ENCODE results near the gene CDH20.

DNA sequence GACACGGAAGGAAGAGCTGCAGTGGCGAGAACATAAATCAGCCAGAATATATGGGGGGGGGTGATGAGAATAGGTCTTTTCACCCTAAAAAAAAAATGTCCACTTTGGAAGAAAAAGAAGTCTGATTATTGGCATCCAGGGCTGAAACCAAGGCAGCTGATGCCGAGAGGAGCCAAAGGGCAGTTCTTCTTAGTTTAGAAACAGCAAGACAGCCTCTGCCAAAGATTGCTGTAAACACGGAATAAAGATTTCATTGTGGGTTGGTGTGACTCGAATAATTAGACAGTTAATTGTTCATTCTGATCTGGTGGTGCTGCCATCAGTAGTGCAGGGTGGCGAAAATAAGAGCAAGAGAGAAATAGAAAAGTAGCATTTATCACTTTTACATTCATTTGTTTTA is 3.5 kb downstream of the CDH20 start:
- TF ChIP-seq POLR2AphosphoS5 (IDR thresholded peaks at IDR 0.05; ENCODE audit: low read depth, low read length) (no peak), FOXP2 (optimal IDR thresholded peaks at IDR 0.05; ENCODE audit: borderline replicate concordance, extremely low read depth, extremely low read length, insufficient read depth) (no peak), SIN3A (IDR thresholded peaks at IDR 0.05; ENCODE audit: borderline replicate concordance, insufficient read depth, low read length) (no peak), TAF1 (IDR thresholded peaks at IDR 0.05; ENCODE audit: borderline replicate concordance, insufficient read depth, low read length) (no peak)
- TF ChIP-seq, protein P1, sequence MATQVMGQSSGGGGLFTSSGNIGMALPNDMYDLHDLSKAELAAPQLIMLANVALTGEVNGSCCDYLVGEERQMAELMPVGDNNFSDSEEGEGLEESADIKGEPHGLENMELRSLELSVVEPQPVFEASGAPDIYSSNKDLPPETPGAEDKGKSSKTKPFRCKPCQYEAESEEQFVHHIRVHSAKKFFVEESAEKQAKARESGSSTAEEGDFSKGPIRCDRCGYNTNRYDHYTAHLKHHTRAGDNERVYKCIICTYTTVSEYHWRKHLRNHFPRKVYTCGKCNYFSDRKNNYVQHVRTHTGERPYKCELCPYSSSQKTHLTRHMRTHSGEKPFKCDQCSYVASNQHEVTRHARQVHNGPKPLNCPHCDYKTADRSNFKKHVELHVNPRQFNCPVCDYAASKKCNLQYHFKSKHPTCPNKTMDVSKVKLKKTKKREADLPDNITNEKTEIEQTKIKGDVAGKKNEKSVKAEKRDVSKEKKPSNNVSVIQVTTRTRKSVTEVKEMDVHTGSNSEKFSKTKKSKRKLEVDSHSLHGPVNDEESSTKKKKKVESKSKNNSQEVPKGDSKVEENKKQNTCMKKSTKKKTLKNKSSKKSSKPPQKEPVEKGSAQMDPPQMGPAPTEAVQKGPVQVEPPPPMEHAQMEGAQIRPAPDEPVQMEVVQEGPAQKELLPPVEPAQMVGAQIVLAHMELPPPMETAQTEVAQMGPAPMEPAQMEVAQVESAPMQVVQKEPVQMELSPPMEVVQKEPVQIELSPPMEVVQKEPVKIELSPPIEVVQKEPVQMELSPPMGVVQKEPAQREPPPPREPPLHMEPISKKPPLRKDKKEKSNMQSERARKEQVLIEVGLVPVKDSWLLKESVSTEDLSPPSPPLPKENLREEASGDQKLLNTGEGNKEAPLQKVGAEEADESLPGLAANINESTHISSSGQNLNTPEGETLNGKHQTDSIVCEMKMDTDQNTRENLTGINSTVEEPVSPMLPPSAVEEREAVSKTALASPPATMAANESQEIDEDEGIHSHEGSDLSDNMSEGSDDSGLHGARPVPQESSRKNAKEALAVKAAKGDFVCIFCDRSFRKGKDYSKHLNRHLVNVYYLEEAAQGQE (IDR thresholded peaks at IDR 0.05; ENCODE audit: insufficient read depth in 1 of 2, low read depth in 2 of 2, low read length in 2 of 2): no peak

Data from PFSK-1 (cell line).